HG03378 (cell line): ENCODE measurements around the gene METTL2B.

ENCODE experiments used
- ATAC-seq: cut with Tn5 transposase; IDR thresholded peaks from one replicate; pipeline ENCODE4 v1.9.1; 2021; ENCODE audit warnings: mild to moderate bottlenecking, moderate library complexity; ENCODE audit not compliant: unreplicated experiment

The METTL2B gene, protein sequence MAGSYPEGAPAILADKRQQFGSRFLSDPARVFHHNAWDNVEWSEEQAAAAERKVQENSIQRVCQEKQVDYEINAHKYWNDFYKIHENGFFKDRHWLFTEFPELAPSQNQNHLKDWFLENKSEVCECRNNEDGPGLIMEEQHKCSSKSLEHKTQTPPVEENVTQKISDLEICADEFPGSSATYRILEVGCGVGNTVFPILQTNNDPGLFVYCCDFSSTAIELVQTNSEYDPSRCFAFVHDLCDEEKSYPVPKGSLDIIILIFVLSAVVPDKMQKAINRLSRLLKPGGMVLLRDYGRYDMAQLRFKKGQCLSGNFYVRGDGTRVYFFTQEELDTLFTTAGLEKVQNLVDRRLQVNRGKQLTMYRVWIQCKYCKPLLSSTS

DNA sequence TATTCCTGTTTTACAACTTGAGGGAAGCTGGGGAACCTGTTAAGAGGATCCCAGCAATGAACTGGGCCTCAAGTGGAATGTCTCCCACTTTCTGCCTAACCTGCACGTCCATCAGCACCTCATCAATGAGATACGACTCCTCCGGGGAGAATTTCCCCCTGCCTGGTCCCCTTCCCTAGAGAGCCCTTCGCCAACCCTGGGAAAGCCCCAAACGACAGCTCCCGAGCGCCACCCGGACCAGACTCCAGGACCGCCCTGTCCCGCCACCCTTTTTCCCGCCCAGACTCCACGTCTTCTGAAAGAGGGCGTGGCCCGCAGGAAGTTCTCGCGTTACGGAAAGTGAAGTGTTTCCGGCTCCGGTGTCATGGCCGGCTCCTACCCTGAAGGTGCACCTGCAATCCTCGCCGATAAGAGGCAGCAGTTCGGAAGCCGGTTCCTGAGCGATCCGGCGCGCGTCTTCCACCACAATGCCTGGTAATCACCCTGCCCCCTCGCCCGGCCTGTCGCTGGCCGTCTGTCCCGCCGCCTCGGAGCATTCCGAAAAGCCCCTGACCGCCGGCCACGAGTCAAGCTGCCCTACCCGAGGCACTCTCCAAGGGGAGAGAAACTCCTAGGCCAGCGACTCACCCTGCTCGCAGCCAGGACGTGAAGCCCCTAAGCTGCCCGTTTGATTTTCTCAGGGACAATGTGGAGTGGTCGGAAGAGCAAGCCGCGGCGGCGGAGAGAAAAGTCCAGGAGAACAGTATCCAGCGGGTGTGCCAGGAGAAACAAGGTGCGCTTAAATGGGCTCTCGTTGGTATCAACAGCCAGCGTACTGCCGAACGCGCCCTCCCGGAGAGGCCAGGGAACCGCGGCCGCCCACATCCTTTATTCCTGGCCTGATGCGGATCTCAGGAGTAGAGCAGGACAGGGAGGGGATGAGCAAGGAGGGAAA, at the start of gene METTL2B:
METTL2B (plus strand) TSS at position 347 of the 934 bp plus-strand sequence; CDS start at position 365, 18 bp downstream.
- ATAC-seq, result peak; percentile 89

DNA sequence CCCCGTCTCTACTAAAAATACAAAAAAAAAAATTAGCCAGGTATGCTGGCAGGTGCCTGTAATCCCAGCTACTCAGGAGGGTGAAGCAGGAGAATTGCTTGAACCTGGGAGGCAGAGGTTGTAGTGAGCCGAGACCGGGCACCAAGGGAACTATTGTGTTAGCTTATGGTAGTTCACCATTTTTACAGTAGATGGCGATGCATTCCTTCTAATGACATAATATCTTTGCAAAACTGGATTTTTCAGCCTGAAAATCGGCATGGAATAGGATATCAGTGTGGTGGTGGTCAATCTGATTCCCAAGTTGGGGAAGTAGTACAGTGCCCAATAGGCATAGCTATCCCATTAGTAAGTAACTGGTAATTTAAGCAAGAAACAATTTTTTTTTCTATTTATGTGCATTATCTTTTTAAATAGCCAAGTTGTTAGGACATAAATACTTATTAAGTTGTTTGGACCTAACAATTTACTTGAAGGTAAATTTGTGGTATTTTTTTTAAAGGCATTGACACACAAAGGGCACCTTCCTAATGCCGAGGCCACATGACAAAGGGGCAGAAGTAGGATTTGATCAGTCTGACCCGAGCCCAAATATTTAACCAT, 49.2 kb upstream of the METTL2B start:
- no peak for ATAC-seq

DNA sequence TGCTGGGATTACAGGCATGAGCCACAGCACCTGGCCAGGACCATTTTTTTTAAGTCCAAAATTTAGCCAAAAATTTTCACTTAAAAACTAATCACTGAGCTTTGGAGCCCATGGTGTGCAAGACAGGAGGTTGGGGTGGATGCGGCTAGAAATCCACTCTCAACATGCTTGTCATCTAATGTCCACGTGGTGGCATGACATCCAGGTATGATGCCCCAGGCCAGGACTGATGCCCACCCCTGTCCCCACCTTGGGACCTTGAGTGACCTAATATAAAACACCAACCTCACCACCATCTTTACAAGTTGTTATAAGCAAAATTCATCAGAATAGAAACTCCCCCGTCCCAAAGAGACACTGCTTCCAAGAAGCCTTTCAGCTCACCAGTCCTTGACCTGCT, 46.3 kb upstream of the METTL2B start:
- ATAC-seq, result no peak

DNA sequence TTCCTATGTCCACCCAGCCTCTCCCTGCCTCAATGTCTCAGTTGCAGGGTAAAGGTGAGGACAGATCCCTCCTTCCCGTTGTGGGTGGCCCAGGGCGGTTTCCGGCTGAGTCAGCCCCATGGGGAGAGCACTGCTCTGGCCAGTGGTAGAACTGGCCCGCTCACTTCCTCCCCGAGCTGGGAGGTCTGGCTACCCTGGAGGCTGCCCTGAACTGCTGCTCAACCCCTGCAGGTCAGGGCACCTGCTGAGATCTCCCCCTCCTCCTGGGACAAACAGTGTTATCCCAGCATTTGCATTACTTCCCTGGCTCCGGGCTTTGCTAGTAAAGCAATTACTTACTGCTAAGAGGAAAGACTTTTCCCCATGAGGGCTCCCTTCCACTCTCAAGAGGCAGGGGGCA, 45.3 kb upstream of the METTL2B start:
- no peak for ATAC-seq

DNA sequence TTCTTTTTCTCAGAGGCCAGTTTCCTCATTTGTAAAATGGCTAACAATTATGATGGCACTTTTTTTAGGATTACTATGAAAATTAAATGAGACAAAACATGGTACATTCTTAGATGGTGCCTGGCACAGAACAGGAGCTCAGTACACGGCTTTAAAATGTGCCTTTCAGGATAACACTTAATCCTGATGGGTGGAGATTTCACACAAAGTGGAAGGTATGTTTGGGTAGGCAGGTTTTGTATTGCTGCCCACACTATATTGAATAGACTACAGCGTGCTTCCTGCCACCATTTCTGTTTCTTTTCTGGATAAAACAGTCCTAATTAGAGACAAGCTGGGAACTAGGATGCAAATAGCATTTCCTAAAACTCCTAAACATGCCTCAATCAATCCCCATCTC, 44.8 kb upstream of the METTL2B start:
- ATAC-seq, result no peak

DNA sequence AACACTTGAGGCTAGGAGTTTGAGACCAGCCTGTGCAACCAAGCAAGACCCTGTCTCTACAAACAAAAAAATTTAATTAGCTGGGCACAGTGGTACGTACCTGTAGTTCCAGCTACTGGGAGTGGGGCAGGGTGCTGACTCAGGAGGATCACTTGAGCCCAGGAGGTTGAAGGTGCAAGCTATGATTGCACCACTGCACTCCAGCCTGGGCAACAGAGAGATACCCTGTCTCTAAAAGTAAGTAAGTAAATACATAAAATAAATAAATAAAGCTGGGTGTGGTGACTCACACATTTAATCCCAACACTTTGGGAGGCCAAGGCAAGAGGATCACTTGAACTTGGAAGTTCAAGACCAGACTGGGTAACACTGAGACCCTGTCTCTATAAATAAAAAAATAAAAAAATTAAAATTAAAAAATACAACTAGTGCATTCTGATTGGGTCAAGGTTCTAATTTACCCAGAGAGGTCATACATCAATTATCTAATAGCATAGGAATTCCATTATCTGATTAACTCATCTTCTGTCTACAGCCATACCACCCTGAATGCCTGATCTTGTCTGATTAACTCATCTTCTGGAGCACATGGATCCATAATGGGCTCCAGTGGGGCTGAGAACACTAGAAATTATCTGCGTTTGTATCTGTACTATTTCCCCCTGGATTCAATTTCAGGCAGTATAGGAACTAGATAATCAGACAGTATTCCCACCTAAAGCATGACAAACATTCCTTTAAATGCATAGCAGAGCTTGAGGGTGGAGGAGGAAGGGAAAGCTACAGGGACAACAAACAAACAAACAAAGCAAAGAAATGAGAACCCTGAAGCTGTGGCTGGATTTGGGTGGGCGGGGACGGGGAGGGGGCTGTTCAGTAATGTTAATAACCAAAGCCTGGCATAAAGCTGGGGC, 41.9 kb upstream of the METTL2B start:
- ATAC-seq, result no peak

DNA sequence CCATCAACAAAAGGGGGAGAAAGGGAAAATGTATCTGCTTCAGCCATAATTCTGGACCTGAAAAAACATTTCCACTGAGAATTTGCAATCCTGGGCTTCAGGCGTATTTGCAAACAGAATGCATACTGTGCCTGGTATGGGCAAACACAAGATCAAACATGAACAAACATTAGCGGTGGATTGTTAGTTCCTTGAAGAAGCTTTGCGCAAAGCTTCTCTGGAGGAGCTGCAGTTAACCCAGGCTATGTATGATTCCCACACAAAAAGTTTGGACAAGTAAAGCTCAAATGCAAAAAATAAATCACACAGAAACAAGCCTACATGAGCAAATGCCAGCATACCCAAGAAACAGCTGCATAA, 41.2 kb upstream of the METTL2B start:
- ATAC-seq, result no peak

DNA sequence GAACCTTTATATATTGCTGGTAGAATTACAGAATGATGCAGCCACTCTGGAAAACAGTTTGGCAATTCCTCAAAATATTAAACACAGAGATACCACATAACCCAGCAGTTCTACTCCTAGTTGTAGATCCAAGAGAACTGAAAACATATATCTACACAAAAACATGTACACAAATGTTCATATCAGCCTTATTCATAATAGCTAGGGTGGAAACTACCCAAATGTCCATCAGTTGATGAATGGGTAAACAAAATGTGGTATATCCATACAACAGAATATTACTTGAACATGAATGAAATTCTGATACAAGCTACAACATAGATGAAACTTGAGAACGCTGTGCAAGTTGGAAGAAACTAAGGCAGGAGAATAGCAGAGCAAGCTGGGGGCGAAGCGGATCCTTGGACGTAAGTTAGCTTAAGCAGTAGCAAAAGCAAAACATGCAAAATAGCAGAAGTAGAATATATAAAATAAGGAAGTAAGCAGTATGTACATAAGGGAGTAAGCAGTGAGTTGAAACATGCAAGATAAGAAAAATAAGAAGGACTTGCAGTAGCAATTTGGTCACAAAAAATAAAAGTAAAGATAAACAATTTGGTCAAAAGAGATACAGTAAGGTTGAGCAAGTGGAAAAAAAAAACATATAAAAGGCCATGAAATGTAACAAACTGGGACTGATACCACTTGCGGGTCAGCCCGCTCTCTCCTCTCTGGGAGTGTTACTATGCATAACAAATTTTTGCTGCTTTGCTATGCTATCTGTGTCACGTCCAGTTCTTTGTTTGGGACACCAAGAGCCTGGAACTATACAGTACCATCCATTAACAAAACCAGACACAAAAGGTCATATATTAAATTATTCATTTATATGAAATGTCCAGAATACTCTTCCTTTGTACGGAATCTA, 38.9 kb upstream of the METTL2B start:
- ATAC-seq, result peak; percentile 81

DNA sequence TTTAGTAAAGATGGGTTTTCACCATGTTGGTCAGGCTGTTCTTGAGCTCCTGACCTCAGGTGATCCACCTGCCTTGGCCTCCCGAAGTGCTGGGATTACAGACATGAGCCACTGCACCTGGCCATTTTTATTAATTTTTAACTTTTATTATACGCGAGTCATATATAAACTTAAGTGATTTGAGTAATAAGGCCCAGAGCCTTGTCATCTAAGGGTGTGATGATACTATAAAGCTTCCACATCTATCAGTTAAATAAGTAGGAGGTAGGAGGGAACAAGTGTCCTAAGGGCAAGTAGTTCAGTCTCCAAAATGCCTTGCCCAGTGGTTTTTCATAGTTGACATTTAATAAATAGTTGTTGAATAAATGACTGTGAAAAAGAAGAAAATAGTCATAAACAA, 34.2 kb upstream of the METTL2B start:
- ATAC-seq, result no peak

DNA sequence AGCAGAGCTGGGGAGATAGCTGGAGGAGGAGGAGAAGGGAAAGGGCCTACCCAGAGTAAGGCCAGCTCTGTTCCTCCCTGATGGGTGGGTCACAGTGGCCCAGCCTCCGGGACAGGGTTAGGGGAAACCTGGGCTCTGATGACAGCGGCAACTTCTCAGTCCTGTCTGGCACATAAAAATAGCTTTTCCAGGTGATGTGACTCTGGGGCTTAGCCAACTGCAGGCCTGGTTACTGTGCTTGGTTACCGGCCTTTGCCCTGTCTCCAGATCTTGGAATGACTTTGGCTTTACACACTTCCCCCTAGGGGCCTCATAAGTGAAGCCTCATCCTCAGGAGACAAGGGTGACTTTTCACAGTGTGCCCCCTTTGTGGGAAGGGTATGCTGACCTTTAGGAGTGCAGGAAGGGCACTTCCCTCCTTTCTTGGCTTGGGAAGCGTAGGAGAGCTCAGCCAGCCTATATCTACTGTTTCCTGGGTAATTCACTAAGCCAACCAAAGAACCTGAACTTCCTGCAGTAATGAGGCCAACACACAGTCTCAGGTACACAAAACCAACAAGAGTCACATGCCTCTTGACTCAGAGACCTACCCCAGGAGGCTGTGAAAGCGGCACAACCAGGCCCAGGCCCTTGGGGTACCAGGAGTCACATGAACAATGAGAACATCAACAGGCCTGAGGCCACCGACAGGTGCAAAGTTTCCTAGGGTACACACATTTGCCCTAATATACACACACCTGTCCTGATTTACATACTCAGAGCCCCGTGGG, 32.5 kb upstream of the METTL2B start:
- ATAC-seq, result no peak

DNA sequence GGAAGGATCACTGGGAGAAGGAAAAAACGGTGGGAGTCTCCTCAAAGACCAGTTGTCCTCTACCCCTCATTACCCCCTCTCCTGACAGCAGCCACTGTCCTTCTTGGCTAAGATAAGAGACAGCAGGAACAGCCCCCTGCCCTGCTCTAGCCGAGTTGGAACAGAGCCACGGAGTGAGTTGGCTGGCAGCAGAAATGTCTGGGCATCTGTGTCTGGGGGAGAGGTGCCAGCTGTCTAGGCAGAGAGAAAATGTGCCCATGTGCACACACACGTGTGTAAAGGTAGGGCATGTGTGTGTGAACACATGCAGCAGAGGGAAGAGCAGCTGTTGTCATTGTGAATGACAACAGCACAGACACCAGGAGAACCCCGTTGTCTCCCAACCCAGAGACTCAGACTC, 30.2 kb upstream of the METTL2B start:
- no peak for ATAC-seq

DNA sequence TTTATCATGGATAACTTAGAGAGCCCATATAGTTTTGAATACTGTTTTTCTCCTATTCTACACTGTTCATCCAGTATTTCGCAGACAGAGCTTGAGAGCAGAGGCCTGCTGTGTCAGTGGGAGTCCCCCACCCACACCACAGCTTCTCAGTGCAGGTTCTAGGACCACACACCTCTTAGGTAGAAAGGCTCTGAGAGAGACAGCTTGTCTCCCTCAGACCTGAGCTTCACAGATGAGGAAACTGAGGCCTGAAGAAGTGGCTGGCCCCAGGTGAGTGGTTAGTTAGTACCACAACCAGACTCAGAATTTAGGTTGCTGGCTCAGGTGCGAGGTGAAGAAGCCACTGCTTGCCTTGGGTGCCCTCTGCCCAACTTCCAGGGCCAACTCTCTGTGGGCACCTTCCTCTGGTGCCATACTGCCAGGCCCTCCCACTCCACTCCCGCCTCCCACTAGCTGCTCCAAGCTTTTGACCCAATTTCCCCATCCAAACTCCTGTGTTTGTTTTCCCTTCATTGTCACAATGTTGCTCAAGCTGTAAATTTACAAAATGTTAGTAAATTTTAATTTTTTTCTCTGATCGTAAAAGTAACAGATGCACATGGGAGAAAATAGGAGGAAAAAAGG, 28.5 kb upstream of the METTL2B start:
- no peak for ATAC-seq

DNA sequence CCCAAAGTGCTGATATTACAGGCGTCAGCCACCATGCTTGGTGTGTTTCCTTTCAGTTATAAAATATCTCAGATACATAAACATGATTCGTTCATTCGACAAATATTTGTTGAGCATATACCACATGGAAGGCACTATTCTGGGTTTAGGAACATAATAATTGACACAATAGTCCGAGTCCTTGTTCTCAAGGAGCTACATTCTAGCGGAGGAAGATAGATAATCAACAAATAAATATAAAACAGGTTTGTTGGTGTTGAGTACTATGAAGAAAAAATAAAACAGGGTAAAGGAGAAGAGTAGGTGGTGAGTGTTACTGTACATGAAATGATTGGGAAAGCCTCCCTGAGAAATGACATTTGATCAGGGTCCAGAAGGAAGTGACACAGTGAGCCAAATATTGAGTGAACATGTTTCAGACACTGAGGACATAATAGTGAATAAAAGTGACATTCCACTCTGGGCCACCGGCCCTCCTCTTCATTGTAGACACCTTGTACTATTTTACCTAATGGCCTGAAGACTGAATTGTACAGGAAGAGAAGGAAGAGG, 27.7 kb upstream of the METTL2B start:
- ATAC-seq, result no peak

DNA sequence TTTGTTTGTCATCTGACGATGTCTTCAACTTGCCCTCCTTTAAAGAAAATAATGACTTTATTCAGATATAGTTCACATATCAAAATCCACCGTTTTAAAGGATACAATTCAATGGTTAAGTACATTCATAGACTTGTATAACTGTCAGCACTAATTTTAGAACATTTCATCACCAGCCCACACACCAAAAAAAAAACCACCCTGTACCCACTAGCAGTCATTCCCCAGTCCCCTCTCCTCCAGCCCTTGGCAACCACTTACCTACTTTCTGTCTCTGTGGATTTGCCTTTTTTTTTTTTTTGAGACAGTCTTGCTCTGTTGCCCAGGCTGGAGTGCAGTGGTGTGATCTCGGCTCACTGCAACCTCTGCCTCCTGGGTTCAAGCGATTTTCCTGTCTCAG, 26.1 kb upstream of the METTL2B start:
- ATAC-seq, result no peak

DNA sequence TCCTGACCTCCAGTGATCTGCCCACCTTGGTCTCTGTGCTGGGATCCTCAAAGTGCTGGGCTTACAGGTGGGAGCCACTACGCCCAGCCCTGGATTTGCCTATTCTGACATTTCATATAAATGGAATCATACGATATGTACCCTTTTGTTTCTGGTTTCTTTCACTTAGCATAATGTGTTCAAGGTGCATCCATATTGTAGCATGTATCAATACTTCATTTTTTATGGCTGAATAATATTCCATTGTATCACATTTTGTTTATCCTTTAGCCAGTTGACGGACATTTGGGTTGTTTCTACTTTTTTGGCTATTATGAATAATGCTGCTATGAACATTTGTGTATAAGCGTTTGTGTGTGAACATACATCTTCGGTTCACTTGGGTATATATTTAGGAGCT, 25.6 kb upstream of the METTL2B start:
- ATAC-seq, result no peak

DNA sequence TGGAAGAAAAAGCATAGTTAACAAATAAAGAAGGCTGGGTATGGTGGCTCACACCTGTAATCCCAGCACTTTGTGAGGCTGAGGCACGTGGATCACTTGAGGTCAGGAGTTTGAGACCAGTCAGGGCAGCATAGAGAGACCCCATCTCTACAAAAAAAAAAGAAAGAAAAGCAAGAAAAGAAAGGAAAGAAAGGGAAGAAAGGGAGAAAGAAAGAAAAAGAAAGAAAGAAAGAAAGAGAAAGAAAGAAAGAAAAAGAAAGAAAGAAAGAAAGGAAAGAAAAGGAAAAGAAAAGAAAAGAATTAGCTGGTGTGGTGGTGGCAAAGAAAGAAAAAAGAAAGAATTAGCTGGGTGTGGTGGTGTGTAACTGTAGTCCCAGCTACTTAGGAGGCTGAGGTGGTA, 24.0 kb upstream of the METTL2B start:
- ATAC-seq, result no peak

DNA sequence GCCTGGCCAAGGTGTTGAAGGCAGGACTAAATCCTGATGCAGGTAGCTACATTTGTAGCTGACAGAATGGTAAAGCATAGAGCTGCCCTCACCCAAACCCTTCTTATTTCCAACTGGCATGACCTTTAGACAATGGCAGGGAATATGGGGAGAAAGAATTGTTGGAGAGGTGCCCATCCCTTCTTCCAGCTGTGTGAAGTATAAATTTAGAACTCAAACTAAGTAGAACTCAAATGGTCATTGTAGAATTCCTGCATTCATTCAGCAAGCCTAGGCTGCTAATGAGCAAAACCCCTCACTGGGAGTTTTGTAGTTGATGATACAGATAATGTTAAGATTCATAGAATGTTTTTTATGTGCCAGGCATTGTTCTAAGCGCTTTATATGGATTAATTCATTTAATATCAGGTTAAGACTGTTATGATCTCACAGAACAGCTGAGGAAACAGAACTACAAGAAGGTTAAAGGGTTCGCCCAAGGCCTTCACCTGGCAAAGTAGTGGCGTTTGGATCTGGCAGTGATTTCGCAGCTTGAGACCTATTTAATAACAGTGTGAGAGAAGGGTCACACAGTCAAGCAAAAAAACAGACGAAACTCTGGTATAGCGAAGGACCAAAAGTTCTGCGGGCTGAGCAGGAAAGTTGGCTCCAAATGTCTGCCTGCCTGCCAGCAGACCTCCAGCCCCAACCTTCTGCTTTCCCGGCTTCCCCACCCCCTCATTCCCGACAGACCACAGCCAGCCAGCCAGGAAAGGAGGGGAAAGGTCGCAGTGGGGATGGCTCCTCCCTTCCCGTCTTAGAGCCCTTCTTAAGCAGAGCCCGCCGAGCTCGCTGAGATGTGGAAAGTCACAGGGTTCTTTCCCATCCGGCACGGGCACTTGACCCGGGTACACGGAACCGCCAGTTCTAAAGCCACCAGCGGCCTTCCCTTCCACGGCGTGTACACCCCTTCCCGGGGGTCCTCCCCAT, 22.4 kb upstream of the METTL2B start:
- no peak for ATAC-seq
